ENCODE data around the gene UFC1.
"Not testable (repeated sequence)": the region's sequence is repeated elsewhere in the genome, so short reads cannot be mapped to it uniquely, and the experiment has no call there.

Gene UFC1

GRCh38 chr1:161153682-161154337 lies at the start of gene UFC1:
Gene UFC1, plus strand, starts transcription at chr1:161153978. Its CDS starts 20 bp downstream, at chr1:161153998.
- peaks cover 3% of the 10 kb centered on the region; the same call in 1 of the 2 replicates for H3K36me3 ChIP-seq (ENCODE audit: control insufficient read depth, insufficient read depth, low read length)
- DNase-seq (ENCODE audit: low read depth, low spot score), result peak; percentile 66
- H3K27me3 ChIP-seq (ENCODE audit: control insufficient read depth, insufficient read depth, low read length), result no peaks in the 10 kb centered on the region
- peak within 1 kb of the TSS; percentile 64; the same call in 1 of the 2 replicates for H3K4me3 ChIP-seq (ENCODE audit: low read length)
- no peak within 1 kb of the TSS for H3K27ac ChIP-seq (ENCODE audit: low read length)
- H3K4me1 ChIP-seq (ENCODE audit: control insufficient read depth, insufficient read depth, low read length), result no peaks in the 10 kb centered on the region
- H3K9me3 ChIP-seq (ENCODE audit: control insufficient read depth, insufficient read depth, low read length), result no peaks in the 10 kb centered on the region
- WGBS (ENCODE audit: insufficient coverage, insufficient read length), result no CpG with 5 or more reads among the region's 33 CpGs

GRCh38 chr1:161106431-161106830 lies 47.3 kb upstream of the UFC1 start:
- Histone ChIP-seq H3K27ac (ENCODE audit: low read length) (no peak overlapping the region), H3K36me3 (ENCODE audit: control insufficient read depth, insufficient read depth, low read length) (peaks cover 10% of the 10 kb centered on the region; the same call in 1 of the 2 replicates), H3K4me3 (ENCODE audit: low read length) (no peak overlapping the region), H3K4me1 (ENCODE audit: control insufficient read depth, insufficient read depth, low read length) (no peaks in the 10 kb centered on the region), H3K27me3 (ENCODE audit: control insufficient read depth, insufficient read depth, low read length) (no peaks in the 10 kb centered on the region), H3K9me3 (ENCODE audit: control insufficient read depth, insufficient read depth, low read length) (no peaks in the 10 kb centered on the region)
- no CpG with 5 or more reads among the region's 1 CpG for WGBS (ENCODE audit: insufficient coverage, insufficient read length)
- DNase-seq (ENCODE audit: low read depth, low spot score), result no peak

- Histone ChIP-seq H3K9me3 (ENCODE audit: control insufficient read depth, insufficient read depth, low read length) (no peaks in the 10 kb centered on the region), H3K27ac (ENCODE audit: low read length) (no peak overlapping the region), H3K4me3 (ENCODE audit: low read length) (no peak overlapping the region), H3K36me3 (ENCODE audit: control insufficient read depth, insufficient read depth, low read length) (peaks cover 2% of the 10 kb centered on the region; the same call in 1 of the 2 replicates), H3K4me1 (ENCODE audit: control insufficient read depth, insufficient read depth, low read length) (no peaks in the 10 kb centered on the region), H3K27me3 (ENCODE audit: control insufficient read depth, insufficient read depth, low read length) (no peaks in the 10 kb centered on the region)
- no peak for DNase-seq (ENCODE audit: low read depth, low spot score)
- WGBS (ENCODE audit: insufficient coverage, insufficient read length), result no CpG with 5 or more reads among the region's 3 CpGs
Measured at GRCh38 chr1:161111117-161111516, 42.7 kb upstream of the UFC1 start.

GRCh38 chr1:161111527-161111926 lies 42.3 kb upstream of the UFC1 start:
- DNase-seq (ENCODE audit: low read depth, low spot score), result no peak
- no peak overlapping the region for H3K4me3 ChIP-seq (ENCODE audit: low read length)
- H3K27ac ChIP-seq (ENCODE audit: low read length), result no peak overlapping the region
- no peaks in the 10 kb centered on the region for H3K9me3 ChIP-seq (ENCODE audit: control insufficient read depth, insufficient read depth, low read length)
- H3K36me3 ChIP-seq (ENCODE audit: control insufficient read depth, insufficient read depth, low read length), result peaks cover 2% of the 10 kb centered on the region; the same call in 1 of the 2 replicates
- WGBS (ENCODE audit: insufficient coverage, insufficient read length), result no CpG with 5 or more reads among the region's 2 CpGs
- H3K27me3 ChIP-seq (ENCODE audit: control insufficient read depth, insufficient read depth, low read length), result no peaks in the 10 kb centered on the region
- H3K4me1 ChIP-seq (ENCODE audit: control insufficient read depth, insufficient read depth, low read length), result no peaks in the 10 kb centered on the region

- peaks cover 2% of the 10 kb centered on the region; the same call in 1 of the 2 replicates for H3K36me3 ChIP-seq (ENCODE audit: control insufficient read depth, insufficient read depth, low read length)
- H3K27me3 ChIP-seq (ENCODE audit: control insufficient read depth, insufficient read depth, low read length), result no peaks in the 10 kb centered on the region
- WGBS (ENCODE audit: insufficient coverage, insufficient read length), result no CpG with 5 or more reads among the region's 1 CpG
- no peak for DNase-seq (ENCODE audit: low read depth, low spot score)
- peaks cover 2% of the 10 kb centered on the region; the same call in 1 of the 2 replicates for H3K4me1 ChIP-seq (ENCODE audit: control insufficient read depth, insufficient read depth, low read length)
- no peak overlapping the region for H3K4me3 ChIP-seq (ENCODE audit: low read length)
- H3K9me3 ChIP-seq (ENCODE audit: control insufficient read depth, insufficient read depth, low read length), result no peaks in the 10 kb centered on the region
- H3K27ac ChIP-seq (ENCODE audit: low read length), result no peak overlapping the region
Measured at GRCh38 chr1:161113915-161114314, 39.9 kb upstream of the UFC1 start.

GRCh38 chr1:161114556-161114955 lies 39.2 kb upstream of the UFC1 start:
- peaks cover 6% of the 10 kb centered on the region; the same call in 1 of the 2 replicates for H3K4me1 ChIP-seq (ENCODE audit: control insufficient read depth, insufficient read depth, low read length)
- H3K36me3 ChIP-seq (ENCODE audit: control insufficient read depth, insufficient read depth, low read length), result peaks cover 1% of the 10 kb centered on the region; the same call in 1 of the 2 replicates
- H3K27ac ChIP-seq (ENCODE audit: low read length), result no peak overlapping the region
- no peaks in the 10 kb centered on the region for H3K27me3 ChIP-seq (ENCODE audit: control insufficient read depth, insufficient read depth, low read length)
- H3K9me3 ChIP-seq (ENCODE audit: control insufficient read depth, insufficient read depth, low read length), result no peaks in the 10 kb centered on the region
- no peak overlapping the region for H3K4me3 ChIP-seq (ENCODE audit: low read length)
- no CpG with 5 or more reads among the region's 2 CpGs for WGBS (ENCODE audit: insufficient coverage, insufficient read length)
- DNase-seq (ENCODE audit: low read depth, low spot score), result no peak

- H3K27ac ChIP-seq (ENCODE audit: low read length), result no peak overlapping the region
- H3K4me1 ChIP-seq (ENCODE audit: control insufficient read depth, insufficient read depth, low read length), result peaks cover 6% of the 10 kb centered on the region; the same call in 1 of the 2 replicates
- peaks cover 3% of the 10 kb centered on the region; the same call in 1 of the 2 replicates for H3K36me3 ChIP-seq (ENCODE audit: control insufficient read depth, insufficient read depth, low read length)
- no peak overlapping the region for H3K4me3 ChIP-seq (ENCODE audit: low read length)
- DNase-seq (ENCODE audit: low read depth, low spot score), result no peak
- no peaks in the 10 kb centered on the region for H3K9me3 ChIP-seq (ENCODE audit: control insufficient read depth, insufficient read depth, low read length)
- no peaks in the 10 kb centered on the region for H3K27me3 ChIP-seq (ENCODE audit: control insufficient read depth, insufficient read depth, low read length)
- WGBS (ENCODE audit: insufficient coverage, insufficient read length), result no CpG with 5 or more reads among the region's 12 CpGs
Measured at GRCh38 chr1:161115132-161115711, 38.6 kb upstream of the UFC1 start.

GRCh38 chr1:161115961-161116360 lies 37.8 kb upstream of the UFC1 start:
- H3K36me3 ChIP-seq (ENCODE audit: control insufficient read depth, insufficient read depth, low read length); H3K4me3 ChIP-seq (ENCODE audit: low read length); H3K9me3 ChIP-seq (ENCODE audit: control insufficient read depth, insufficient read depth, low read length); H3K27me3 ChIP-seq (ENCODE audit: control insufficient read depth, insufficient read depth, low read length); H3K27ac ChIP-seq (ENCODE audit: low read length); H3K4me1 ChIP-seq (ENCODE audit: control insufficient read depth, insufficient read depth, low read length); DNase-seq (ENCODE audit: low read depth, low spot score): not testable (repeated sequence)
- WGBS (ENCODE audit: insufficient coverage, insufficient read length), result no CpG with 5 or more reads among the region's 6 CpGs

- Histone ChIP-seq H3K36me3 (ENCODE audit: control insufficient read depth, insufficient read depth, low read length) (peaks cover 20% of the 10 kb centered on the region), H3K27me3 (ENCODE audit: control insufficient read depth, insufficient read depth, low read length) (no peaks in the 10 kb centered on the region), H3K27ac (ENCODE audit: low read length) (no peak within 1 kb of the TSS), H3K9me3 (ENCODE audit: control insufficient read depth, insufficient read depth, low read length) (no peaks in the 10 kb centered on the region), H3K4me1 (ENCODE audit: control insufficient read depth, insufficient read depth, low read length) (peaks cover 6% of the 10 kb centered on the region; the same call in 1 of the 2 replicates), H3K4me3 (ENCODE audit: low read length) (peak within 1 kb of the TSS; percentile 97)
- DNase-seq (ENCODE audit: low read depth, low spot score), result peak; percentile 68
- no CpG with 5 or more reads among the region's 58 CpGs for WGBS (ENCODE audit: insufficient coverage, insufficient read length)
Measured at GRCh38 chr1:161117759-161118581, 35.8 kb upstream of the UFC1 start, which contains the start of the genes NIT1 and PFDN2. Gene NIT1, plus strand, starts transcription at chr1:161118105. Its CDS starts 72 bp downstream, at chr1:161118177. Gene PFDN2, minus strand, starts transcription at chr1:161118037. Its CDS starts 11 bp downstream, at chr1:161118026.
